Ovary (tissue), 9 donors: ENCODE measurements around the gene RSAD2. TPM values are rescaled to one million over a fixed set of nuclear protein-coding genes. Genes with fewer than 3 reads are reported as not detected.

Experiments
- DNase-seq, 5 donors: peaks; one replicate each; pipeline ENCODE4 v3.0.0-alpha.2; 2019 to 2020
- H3K27ac ChIP-seq, 2 donors: fragments of 200-600 bp; one replicate each; pipeline versions ENCODE4 v1.5.1 to v1.8.0; 2019 to 2022
- H3K27me3 ChIP-seq: fragments of 200-600 bp; one replicate; pipeline ENCODE4 v1.8.0; 2022
- H3K36me3 ChIP-seq: fragments of 200-600 bp; sonication (generic); one replicate; pipeline ENCODE4 v1.5.1; 2019
- H3K4me1 ChIP-seq: one replicate; pipeline ENCODE4 v1.8.1; 2013; ENCODE audit warnings: mild to moderate bottlenecking, moderate library complexity; ENCODE audit not compliant: insufficient read depth
- H3K4me3 ChIP-seq: fragments of 200-600 bp; sonication (generic); one replicate; pipeline ENCODE4 v1.5.1; 2017
- H3K9me3 ChIP-seq, 2 donors: fragments of 200-600 bp in 1 of 2; sonication (generic) in 1 of 2; one replicate each; pipeline versions ENCODE4 v1.5.1 to v1.8.1; 2013 to 2019; ENCODE audit warnings: mild to moderate bottlenecking in 1 of 2, moderate library complexity in 1 of 2
- CTCF ChIP-seq, 3 donors: fragments of 450-650 bp in 2 of 3; fragments of 200-600 bp in 1 of 3; IDR thresholded peaks; one replicate each; pipeline versions ENCODE4 v1.5.1 to v1.8.0; 2016 to 2022; ENCODE audit warnings: antibody characterized with exemption in 3 of 3, mild to moderate bottlenecking in 1 of 3
- EP300 ChIP-seq: sonication (generic); formaldehyde crosslinking; IDR thresholded peaks from one replicate; pipeline ENCODE4 v1.6.1; 2017; ENCODE audit warnings: antibody characterized with exemption
- POLR2A ChIP-seq: fragments of 450-650 bp; IDR thresholded peaks from one replicate; pipeline ENCODE4 v1.6.1; 2017; ENCODE audit warnings: antibody characterized with exemption, mild to moderate bottlenecking, moderate library complexity
- WGBS, 3 donors: extraction: QIAGEN DNeasy Blood & Tissue Kit in 1 of 3; methylation state at CpG; one replicate each; pipeline versions ENCODE4 v1.1.5 to v1.1.7; 2013 to 2017; 5-methylcytosine and 5-hydroxymethylcytosine counted together
- intact Hi-C, 4 donors: fragments of 100-400 bp; cut with DNase I; formaldehyde crosslinking; loops; one replicate each; pipeline versions ENCODE4 v1.11.0 to v1.15.1; 2022 to 2023
- polyA plus RNA-seq, 2 donors: library from polyadenylated mRNA; stranded (reverse); fragments of 200-250 nt in 1 of 2; fragments of 350-450 nt in 1 of 2; fragmentation: Illumina TruSeq in 1 of 2; extraction: RNeasy Lipid Tissue Mini Kit (QIAGEN cat#74804) in 1 of 2; gene quantifications; one replicate each; pipeline ENCODE4 v1.2.3, GENCODE V29; 2013 to 2014
- total RNA-seq, 7 donors: library from RNA; depleted of rRNA in 2 of 7; stranded (reverse); fragments of >200 nt in 2 of 7; fragmentation: NEBNext Ultra II Directional in 3 of 7; extraction: Animal tissue kit (Norgen Biotek cat#: 25700) in 3 of 7; gene quantifications; one replicate each; pipeline versions ENCODE4 v1.1.0 to v1.2.4, GENCODE V29; 2016 to 2023
- donor health status: DM: no; HTN: no; CAD: no; lungs with moderate emphysema.
- donor health status: DM: no; HTN: no; CAD: no.
- donor health status: Bipolar disorder and iron deficiency.
- donor health status: DM: yes; HTN: yes; CAD: no.
- donor health status: DM: no; HTN: no; CAD: no.
- donor health status: DM: yes; HTN: yes; CAD: no.

Gene RSAD2
- total and polyA plus RNA-seq, 9 donors = 1.9 to 11.1 (median 4.7) TPM

GRCh38 chr2:6924101-6924923, 46.7 kb downstream of the RSAD2 start:
- DNase-seq = no peak

GRCh38 chr2:6924924-6925409, 47.4 kb downstream of the RSAD2 start:
- Histone ChIP-seq H3K36me3 (no peaks in the 10 kb centered on the region), H3K27ac (no peak overlapping the region), H3K4me1 (peaks cover 23% of the 10 kb centered on the region), H3K27me3 (no peaks in the 10 kb centered on the region), H3K4me3 (no peak overlapping the region), H3K9me3 (no peaks in the 10 kb centered on the region)
- no peak for DNase-seq
- TF ChIP-seq CTCF (IDR thresholded peaks at IDR 0.05) = no peak
- no peak for TF ChIP-seq POLR2A
- no peak for TF ChIP-seq EP300
- 78 to 87% (median 79%) methylated on average over 7 of the region's 7 CpGs for WGBS, 3 donors
- intact Hi-C loops = no loop called here

More at GRCh38 chr2:6924101-6924923, 46.7 kb downstream of the RSAD2 start:
- Histone ChIP-seq H3K27me3 (no peaks in the 10 kb centered on the region), H3K4me3 (no peak overlapping the region), H3K27ac (no peak overlapping the region), H3K4me1 (peaks cover 25% of the 10 kb centered on the region), H3K9me3 (no peaks in the 10 kb centered on the region), H3K36me3 (no peaks in the 10 kb centered on the region)
- intact Hi-C loops = no loop called here
- 90 to 96% (median 95%) methylated on average over 19 of the region's 19 CpGs for WGBS, 3 donors
- TF ChIP-seq EP300 (no peak), POLR2A (no peak), CTCF (IDR thresholded peaks at IDR 0.05) (no peak)

- no peak for TF ChIP-seq POLR2A
- H3K36me3 ChIP-seq = no peaks in the 10 kb centered on the region
- intact Hi-C loops = no loop called here
- 81 to 85% (median 82%) methylated on average over 14 of the region's 14 CpGs for WGBS, 3 donors
- no peak overlapping the region for H3K4me3 ChIP-seq
- no peak for DNase-seq
- no peaks in the 10 kb centered on the region for H3K27me3 ChIP-seq
- no peak overlapping the region for H3K27ac ChIP-seq
- H3K9me3 ChIP-seq = no peaks in the 10 kb centered on the region
- H3K4me1 ChIP-seq = peaks cover 18% of the 10 kb centered on the region
Measured at GRCh38 chr2:6926071-6926732, 48.6 kb downstream of the RSAD2 start.

- H3K36me3 ChIP-seq = no peaks in the 10 kb centered on the region
- intact Hi-C loops = no loop called here
- peaks cover 12% of the 10 kb centered on the region for H3K4me1 ChIP-seq
- H3K4me3 ChIP-seq = no peak overlapping the region
- DNase-seq = no peak
- 12 to 16% (median 14%) methylated on average over 3 of the region's 3 CpGs for WGBS, 3 donors
- no peak for TF ChIP-seq CTCF (IDR thresholded peaks at IDR 0.05)
- TF ChIP-seq POLR2A = no peak
- TF ChIP-seq EP300 = no peak
- H3K27ac ChIP-seq = no peak overlapping the region
- no peaks in the 10 kb centered on the region for H3K9me3 ChIP-seq
- no peaks in the 10 kb centered on the region for H3K27me3 ChIP-seq
Measured at GRCh38 chr2:6927186-6927585, 49.6 kb downstream of the RSAD2 start.
